Suprapubic skin (tissue), 4 donors: Measurements from ENCODE around the gene MYO5A.

ENCODE experiments used
- CTCF ChIP-seq, 2 donors: fragments of 200-600 bp in 1 of 2; fragments of 450-650 bp in 1 of 2; sonication (generic) in 1 of 2; IDR thresholded peaks; one replicate each; pipeline ENCODE4 v1.5.1; 2016 to 2019; ENCODE audit warnings: antibody characterized with exemption in 2 of 2, mild to moderate bottlenecking in 1 of 2, moderate library complexity in 1 of 2
- EP300 ChIP-seq: sonication (generic); formaldehyde crosslinking; IDR thresholded peaks from one replicate; pipeline ENCODE4 v1.6.1; 2017; ENCODE audit warnings: antibody characterized with exemption
- POLR2A ChIP-seq, 2 donors: fragments of 450-650 bp; IDR thresholded peaks; one replicate each; pipeline ENCODE4 v1.6.1; 2017; ENCODE audit warnings: antibody characterized with exemption in 2 of 2, mild to moderate bottlenecking in 2 of 2, moderate library complexity in 2 of 2
- POLR2AphosphoS5 ChIP-seq, 3 donors: sonication (generic); formaldehyde crosslinking; IDR thresholded peaks; one replicate each; pipeline ENCODE4 v1.6.1; 2017; ENCODE audit warnings: antibody characterized with exemption in 3 of 3

DNA sequence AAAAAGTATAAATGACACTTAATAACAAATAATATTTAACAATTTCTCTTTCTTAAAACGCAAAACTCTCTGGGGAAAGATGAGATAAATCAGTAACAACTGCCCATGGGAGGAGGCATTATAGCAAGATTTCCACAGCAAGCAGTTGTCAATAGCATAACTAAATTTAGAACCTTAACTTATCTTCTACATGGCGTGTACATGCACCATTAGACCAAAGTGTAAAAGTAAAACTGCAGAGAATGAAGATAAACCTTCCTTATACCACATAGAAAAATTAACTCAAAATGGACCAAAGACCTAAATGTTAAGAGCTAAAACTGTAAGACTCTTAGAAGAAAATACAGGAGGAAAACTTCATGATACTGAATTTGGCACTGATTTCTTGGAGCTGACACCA lies 39.9 kb downstream of the MYO5A start:
- TF ChIP-seq CTCF (IDR thresholded peaks at IDR 0.05) (no peak), POLR2AphosphoS5 (IDR thresholded peaks at IDR 0.05) (no peak), POLR2A (IDR thresholded peaks at IDR 0.05) (no peak), EP300 (no peak)
